ENCODE measurements around the gene ARPC2. TPM values are rescaled to one million over a fixed set of nuclear protein-coding genes. Genes with fewer than 3 reads are reported as not detected.

ARPC2 gene
- total and polyA plus RNA-seq, 2 of the 13 experiments (the other 11 are each of a cell fraction or from before 2014, with no cell fraction given): 168 to 303 TPM

DNA sequence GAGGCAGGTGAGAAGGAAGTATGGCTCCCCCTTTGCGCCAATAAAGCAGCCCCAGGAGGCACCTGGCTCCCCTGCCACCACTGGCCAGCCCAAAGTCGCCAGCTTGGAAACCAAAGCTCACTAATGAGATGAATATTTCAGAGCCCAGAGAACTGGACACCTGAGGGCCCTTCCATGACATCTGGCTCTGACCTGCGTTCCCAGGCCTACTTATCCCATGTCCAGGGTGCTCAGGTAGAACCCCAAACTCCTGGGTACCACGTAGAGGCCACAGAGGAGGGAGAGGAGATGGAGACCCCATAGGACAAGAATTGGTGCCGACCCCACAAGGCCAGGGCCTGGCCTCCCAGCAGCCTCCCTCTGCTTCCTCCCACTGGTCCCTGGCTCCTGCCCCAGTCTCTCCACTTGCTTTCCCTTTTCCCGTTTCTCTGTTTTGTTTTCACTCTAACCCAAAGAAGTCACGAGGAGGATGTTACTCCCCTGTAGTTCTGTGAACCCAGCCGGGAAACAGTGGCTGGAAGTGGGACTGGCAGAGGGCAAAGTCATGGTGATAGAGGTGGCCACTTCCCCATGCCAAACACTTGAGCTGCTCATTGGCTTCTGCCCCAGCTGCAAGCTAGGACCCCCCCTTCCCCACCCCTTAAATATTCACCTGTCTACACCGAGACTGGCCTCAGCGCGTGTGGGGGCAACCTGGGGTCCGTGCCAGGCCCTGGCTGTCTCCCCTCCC lies 74.5 kb downstream of the ARPC2 start (continued):
- TF ChIP-seq, protein P1, sequence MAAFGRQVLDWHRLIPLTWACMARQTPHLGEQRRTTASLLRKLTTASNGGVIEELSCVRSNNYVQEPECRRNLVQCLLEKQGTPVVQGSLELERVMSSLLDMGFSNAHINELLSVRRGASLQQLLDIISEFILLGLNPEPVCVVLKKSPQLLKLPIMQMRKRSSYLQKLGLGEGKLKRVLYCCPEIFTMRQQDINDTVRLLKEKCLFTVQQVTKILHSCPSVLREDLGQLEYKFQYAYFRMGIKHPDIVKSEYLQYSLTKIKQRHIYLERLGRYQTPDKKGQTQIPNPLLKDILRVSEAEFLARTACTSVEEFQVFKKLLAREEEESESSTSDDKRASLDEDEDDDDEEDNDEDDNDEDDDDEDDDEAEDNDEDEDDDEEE (CRISPR knock-in tag; IDR thresholded peaks at IDR 0.05): no peak
- TF ChIP-seq ZBTB21 (CRISPR knock-in tag; IDR thresholded peaks at IDR 0.05) (no peak), PAX8 (CRISPR knock-in tag; IDR thresholded peaks at IDR 0.05; ENCODE audit: borderline replicate concordance) (no peak), ZNF230 (CRISPR knock-in tag; IDR thresholded peaks at IDR 0.05) (no peak), ZNF580 (CRISPR knock-in tag; IDR thresholded peaks at IDR 0.05; ENCODE audit: borderline replicate concordance, low read depth) (no peak), KLF13 (CRISPR knock-in tag; IDR thresholded peaks at IDR 0.05) (no peak), ZNF598 (CRISPR knock-in tag; IDR thresholded peaks at IDR 0.05; ENCODE audit: borderline replicate concordance) (no peak), NONO (IDR thresholded peaks at IDR 0.05) (no peak), NONO (CRISPR knock-in tag; conservative IDR thresholded peaks at IDR 0.05) (no peak), SMARCC2 (IDR thresholded peaks at IDR 0.05) (no peak), ZBTB4 (CRISPR knock-in tag; IDR thresholded peaks at IDR 0.05; ENCODE audit: borderline replicate concordance) (no peak), PITX1 (CRISPR knock-in tag; IDR thresholded peaks at IDR 0.05) (no peak), XBP1 (CRISPR knock-in tag; IDR thresholded peaks at IDR 0.05) (no peak), HOMEZ (CRISPR knock-in tag; IDR thresholded peaks at IDR 0.05; ENCODE audit: low read depth) (no peak), MIER3 (CRISPR knock-in tag; IDR thresholded peaks at IDR 0.05; ENCODE audit: borderline replicate concordance) (no peak), ZNF354B (CRISPR knock-in tag; IDR thresholded peaks at IDR 0.05) (no peak), TOE1 (CRISPR knock-in tag; IDR thresholded peaks at IDR 0.05) (no peak), PRDM4 (CRISPR knock-in tag; IDR thresholded peaks at IDR 0.05; ENCODE audit: borderline replicate concordance) (no peak), ZNF850 (CRISPR knock-in tag; conservative IDR thresholded peaks at IDR 0.05) (no peak)
